Measurements from ENCODE around the gene MACROD2.

DNA sequence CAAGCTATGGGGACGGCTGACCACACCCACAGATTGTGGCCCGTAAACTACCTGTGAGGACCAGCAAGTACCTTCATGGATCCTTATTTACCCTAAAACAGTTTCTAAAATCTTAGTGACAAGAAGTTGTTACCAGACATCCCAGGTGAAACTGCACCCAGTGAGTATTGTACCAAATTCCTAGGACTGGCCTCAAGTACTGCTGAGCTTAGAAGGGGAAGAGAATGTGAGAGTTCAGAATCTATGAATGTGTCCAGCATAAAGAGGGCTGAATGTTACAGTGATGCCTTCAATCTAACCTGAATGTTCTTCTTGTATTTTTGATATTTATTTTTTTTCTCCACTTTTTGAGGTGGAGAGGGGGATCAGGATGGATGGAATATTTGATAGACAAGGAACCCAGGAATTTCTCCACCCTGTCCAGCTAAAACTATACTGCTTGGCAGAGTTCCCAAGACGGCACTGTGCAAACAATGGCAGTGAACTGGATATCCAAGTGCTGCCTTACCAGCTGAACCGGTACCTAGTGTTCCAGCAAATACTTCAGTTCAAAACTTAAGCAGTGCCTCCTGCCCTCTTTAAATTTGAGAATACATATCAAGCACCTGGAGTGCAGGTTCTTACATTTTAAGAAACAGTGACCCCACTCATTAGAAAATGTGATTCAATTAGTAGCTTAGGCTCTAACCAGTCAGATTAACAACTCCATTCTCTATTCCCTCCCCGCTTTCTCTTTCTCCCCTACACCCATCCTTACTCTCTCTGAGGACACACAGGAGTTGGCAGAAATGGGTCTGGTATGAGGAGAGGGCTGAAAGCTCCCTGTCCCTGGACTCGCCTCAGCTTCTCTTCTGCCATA lies 769.4 kb downstream of the MACROD2 start:
- TF ChIP-seq, protein P1, sequence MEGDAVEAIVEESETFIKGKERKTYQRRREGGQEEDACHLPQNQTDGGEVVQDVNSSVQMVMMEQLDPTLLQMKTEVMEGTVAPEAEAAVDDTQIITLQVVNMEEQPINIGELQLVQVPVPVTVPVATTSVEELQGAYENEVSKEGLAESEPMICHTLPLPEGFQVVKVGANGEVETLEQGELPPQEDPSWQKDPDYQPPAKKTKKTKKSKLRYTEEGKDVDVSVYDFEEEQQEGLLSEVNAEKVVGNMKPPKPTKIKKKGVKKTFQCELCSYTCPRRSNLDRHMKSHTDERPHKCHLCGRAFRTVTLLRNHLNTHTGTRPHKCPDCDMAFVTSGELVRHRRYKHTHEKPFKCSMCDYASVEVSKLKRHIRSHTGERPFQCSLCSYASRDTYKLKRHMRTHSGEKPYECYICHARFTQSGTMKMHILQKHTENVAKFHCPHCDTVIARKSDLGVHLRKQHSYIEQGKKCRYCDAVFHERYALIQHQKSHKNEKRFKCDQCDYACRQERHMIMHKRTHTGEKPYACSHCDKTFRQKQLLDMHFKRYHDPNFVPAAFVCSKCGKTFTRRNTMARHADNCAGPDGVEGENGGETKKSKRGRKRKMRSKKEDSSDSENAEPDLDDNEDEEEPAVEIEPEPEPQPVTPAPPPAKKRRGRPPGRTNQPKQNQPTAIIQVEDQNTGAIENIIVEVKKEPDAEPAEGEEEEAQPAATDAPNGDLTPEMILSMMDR (conservative IDR thresholded peaks at IDR 0.05) = no peak
- TF ChIP-seq ZFX (IDR thresholded peaks at IDR 0.05) = no peak
